Neural progenitor cell (in vitro differentiated cells): Measurements from ENCODE around the gene FRMPD4. TPM values are rescaled to one million over a fixed set of nuclear protein-coding genes. Genes with fewer than 3 reads are reported as not detected.

Experiments used
- DNase-seq: peaks from one replicate; pipeline ENCODE4 v3.0.0-alpha.2; 2016; ENCODE audit warnings: low spot score
- H2AFZ ChIP-seq: fragments of 200-600 bp; sonication (generic); replicated peaks from 2 replicates; pipeline ENCODE4 v1.6.1; 2016; ENCODE audit warnings: antibody characterized with exemption
- H3F3A ChIP-seq: fragments of 200-600 bp; sonication (generic); 2 replicates; pipeline ENCODE4 v1.6.1; 2016; ENCODE audit warnings: antibody characterized with exemption, low read depth
- H3K27ac ChIP-seq: fragments of 200-600 bp; sonication (generic); 2 replicates; pipeline ENCODE4 v1.5.1; 2016; ENCODE audit warnings: mild to moderate bottlenecking
- H3K27me3 ChIP-seq: fragments of 200-600 bp; sonication (generic); 2 replicates; pipeline ENCODE4 v1.6.1; 2016; ENCODE audit warnings: mild to moderate bottlenecking, moderate library complexity
- H3K36me3 ChIP-seq: fragments of 200-600 bp; sonication (generic); 2 replicates; pipeline ENCODE4 v1.5.1; 2016
- H3K4me1 ChIP-seq: fragments of 200-600 bp; sonication (generic); 2 replicates; pipeline ENCODE4 v1.6.1; 2016; ENCODE audit warnings: mixed run types
- H3K4me2 ChIP-seq: fragments of 200-600 bp; sonication (generic); 2 replicates; pipeline ENCODE4 v1.6.1; 2016
- H3K4me3 ChIP-seq: fragments of 200-600 bp; sonication (generic); 2 replicates; pipeline ENCODE4 v1.5.1; 2016
- H3K79me2 ChIP-seq: fragments of 200-600 bp; sonication (generic); 2 replicates; pipeline ENCODE4 v1.6.1; 2016; ENCODE audit warnings: low read depth
- H3K9ac ChIP-seq: fragments of 200-600 bp; sonication (generic); 2 replicates; pipeline ENCODE4 v1.6.1; 2016
- H3K9me3 ChIP-seq: fragments of 200-600 bp; sonication (generic); 2 replicates; pipeline ENCODE4 v1.5.1; 2016; ENCODE audit warnings: low read depth
- H4K20me1 ChIP-seq: fragments of 200-600 bp; sonication (generic); 2 replicates; pipeline ENCODE4 v1.6.1; 2016; ENCODE audit warnings: low read depth
- H3K27ac Mint-ChIP-seq: 3 replicates; pipeline ENCODE4 v1.8.0; 2021; ENCODE audit warnings: mixed read lengths
- H3K27me3 Mint-ChIP-seq: 2 replicates; pipeline ENCODE4 v1.8.0; 2022; ENCODE audit warnings: low read depth, mild to moderate bottlenecking, inconsistent platforms, moderate library complexity, mixed read lengths; ENCODE audit not compliant: insufficient read depth
- H3K36me3 Mint-ChIP-seq: 3 replicates; pipeline ENCODE4 v1.8.0; 2021; ENCODE audit warnings: mixed read lengths
- H3K4me1 Mint-ChIP-seq: 3 replicates; pipeline ENCODE4 v1.8.0; 2021; ENCODE audit warnings: mixed read lengths
- H3K4me3 Mint-ChIP-seq: 3 replicates; pipeline ENCODE4 v1.8.0; 2021; ENCODE audit warnings: mild to moderate bottlenecking, moderate library complexity, mixed read lengths
- H3K9me3 Mint-ChIP-seq: 3 replicates; pipeline ENCODE4 v1.8.0; 2020; ENCODE audit warnings: mixed read lengths
- EZH2 ChIP-seq: fragments of 200-600 bp; sonication (generic); IDR thresholded peaks from 2 replicates; pipeline ENCODE4 v1.6.1; 2017; ENCODE audit warnings: antibody characterized with exemption, mild to moderate bottlenecking, moderate library complexity
- EZH2phosphoT487 ChIP-seq: fragments of 200-600 bp; sonication (generic); IDR thresholded peaks from 2 replicates; pipeline ENCODE4 v1.6.1; 2017; ENCODE audit warnings: antibody characterized with exemption
- total RNA-seq: library from RNA; depleted of rRNA; stranded (reverse); fragments of >200 nt; gene quantifications from 2 replicates; pipeline ENCODE4 v1.2.3, GENCODE V29; 2015; ENCODE audit warnings: low replicate concordance
- TF ChIP-seq, protein P1 (sequence below): fragments of 200-600 bp; sonication (generic); IDR thresholded peaks from 2 replicates; pipeline ENCODE4 v1.5.1; 2017; ENCODE audit warnings: antibody characterized with exemption, mild to moderate bottlenecking

The FRMPD4 gene
- total RNA-seq, 1 donor from 2014 or later, result not detected

- Mint-ChIP-seq H3K36me3 (no peaks in the 10 kb centered on the region), H3K27ac (no peak overlapping the region), H3K4me1 (peaks cover 8% of the 10 kb centered on the region), H3K27me3 (peaks cover 18% of the 10 kb centered on the region), H3K9me3 (peaks cover 4% of the 10 kb centered on the region), H3K4me3 (no peak overlapping the region)
- H3K4me2 ChIP-seq, result no peak overlapping the region
- no peaks in the 10 kb centered on the region for H3F3A ChIP-seq
- TF ChIP-seq, protein P1, sequence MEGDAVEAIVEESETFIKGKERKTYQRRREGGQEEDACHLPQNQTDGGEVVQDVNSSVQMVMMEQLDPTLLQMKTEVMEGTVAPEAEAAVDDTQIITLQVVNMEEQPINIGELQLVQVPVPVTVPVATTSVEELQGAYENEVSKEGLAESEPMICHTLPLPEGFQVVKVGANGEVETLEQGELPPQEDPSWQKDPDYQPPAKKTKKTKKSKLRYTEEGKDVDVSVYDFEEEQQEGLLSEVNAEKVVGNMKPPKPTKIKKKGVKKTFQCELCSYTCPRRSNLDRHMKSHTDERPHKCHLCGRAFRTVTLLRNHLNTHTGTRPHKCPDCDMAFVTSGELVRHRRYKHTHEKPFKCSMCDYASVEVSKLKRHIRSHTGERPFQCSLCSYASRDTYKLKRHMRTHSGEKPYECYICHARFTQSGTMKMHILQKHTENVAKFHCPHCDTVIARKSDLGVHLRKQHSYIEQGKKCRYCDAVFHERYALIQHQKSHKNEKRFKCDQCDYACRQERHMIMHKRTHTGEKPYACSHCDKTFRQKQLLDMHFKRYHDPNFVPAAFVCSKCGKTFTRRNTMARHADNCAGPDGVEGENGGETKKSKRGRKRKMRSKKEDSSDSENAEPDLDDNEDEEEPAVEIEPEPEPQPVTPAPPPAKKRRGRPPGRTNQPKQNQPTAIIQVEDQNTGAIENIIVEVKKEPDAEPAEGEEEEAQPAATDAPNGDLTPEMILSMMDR, result no peak
- TF ChIP-seq EZH2 (no peak), EZH2phosphoT487 (no peak)
- H3K36me3 ChIP-seq, result no peaks in the 10 kb centered on the region
- no peak overlapping the region for H2AFZ ChIP-seq
- no peak for DNase-seq
- H3K79me2 ChIP-seq, result no peaks in the 10 kb centered on the region
- H3K9ac ChIP-seq, result no peak overlapping the region
- no peaks in the 10 kb centered on the region for H4K20me1 ChIP-seq
- no peak overlapping the region for H3K27ac ChIP-seq
- H3K27me3 ChIP-seq, result peaks cover 60% of the 10 kb centered on the region
- no peak overlapping the region for H3K4me3 ChIP-seq
- H3K4me1 ChIP-seq, result no peaks in the 10 kb centered on the region
- H3K9me3 ChIP-seq, result no peaks in the 10 kb centered on the region
These were observed 1.8 kb downstream of the FRMPD4 start for GRCh38 chrX:12139934-12140611.

DNA sequence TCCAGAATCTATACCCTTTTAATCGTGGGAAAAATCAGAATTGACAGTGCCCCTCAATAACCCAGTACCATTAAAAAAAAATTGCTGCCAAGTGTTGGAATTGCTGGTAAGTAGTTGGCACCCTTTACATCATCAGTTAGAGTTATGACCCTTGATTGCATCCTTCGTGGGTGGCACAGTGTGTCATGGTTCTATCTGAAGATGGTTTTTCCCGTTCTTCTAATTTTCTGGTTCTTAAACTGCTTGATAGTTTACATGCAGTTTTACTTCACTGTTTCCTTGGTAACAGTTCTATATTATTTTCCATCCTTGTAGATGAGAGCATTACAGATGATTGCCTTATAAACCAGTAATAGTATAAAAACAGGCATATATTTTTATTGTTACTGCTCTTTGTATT, 3.2 kb downstream of the FRMPD4 start:
- Histone ChIP-seq H3K27ac (no peak overlapping the region), H3K27me3 (peaks cover 48% of the 10 kb centered on the region), H3K79me2 (no peaks in the 10 kb centered on the region), H3F3A (no peaks in the 10 kb centered on the region), H3K4me1 (no peaks in the 10 kb centered on the region), H3K36me3 (no peaks in the 10 kb centered on the region), H3K9ac (no peak overlapping the region), H3K9me3 (no peaks in the 10 kb centered on the region), H3K4me3 (no peak overlapping the region), H2AFZ (no peak overlapping the region), H3K4me2 (no peak overlapping the region), H4K20me1 (no peaks in the 10 kb centered on the region)
- H3K9me3 Mint-ChIP-seq, result peaks cover 4% of the 10 kb centered on the region
- H3K27ac Mint-ChIP-seq, result no peak overlapping the region
- peaks cover 15% of the 10 kb centered on the region for H3K27me3 Mint-ChIP-seq
- TF ChIP-seq EZH2 (no peak), EZH2phosphoT487 (no peak)
- TF ChIP-seq, protein P1, result no peak
- peaks cover 8% of the 10 kb centered on the region for H3K4me1 Mint-ChIP-seq
- H3K4me3 Mint-ChIP-seq, result no peak overlapping the region
- DNase-seq, result no peak
- no peaks in the 10 kb centered on the region for H3K36me3 Mint-ChIP-seq

GRCh38 chrX:12142661-12143060, 4.4 kb downstream of the FRMPD4 start:
- H3K4me1 Mint-ChIP-seq, result peaks cover 1% of the 10 kb centered on the region
- no peaks in the 10 kb centered on the region for H3K36me3 Mint-ChIP-seq
- Histone ChIP-seq H2AFZ (no peak overlapping the region), H3K4me1 (no peaks in the 10 kb centered on the region), H3K9me3 (no peaks in the 10 kb centered on the region), H4K20me1 (no peaks in the 10 kb centered on the region), H3K27ac (no peak overlapping the region), H3K4me3 (no peak overlapping the region), H3K27me3 (peaks cover 36% of the 10 kb centered on the region), H3K4me2 (no peak overlapping the region), H3K9ac (no peak overlapping the region), H3K36me3 (no peaks in the 10 kb centered on the region), H3K79me2 (no peaks in the 10 kb centered on the region), H3F3A (no peaks in the 10 kb centered on the region)
- DNase-seq, result no peak
- TF ChIP-seq, protein P1, result no peak
- no peak for TF ChIP-seq EZH2phosphoT487
- no peak for TF ChIP-seq EZH2
- H3K27me3 Mint-ChIP-seq, result peaks cover 11% of the 10 kb centered on the region
- no peak overlapping the region for H3K27ac Mint-ChIP-seq
- peaks cover under 1% of the 10 kb centered on the region for H3K9me3 Mint-ChIP-seq
- H3K4me3 Mint-ChIP-seq, result no peak overlapping the region
